MCF 10A (cell line): ENCODE results near the gene HYAL3. TPM values are rescaled to one million over a fixed set of nuclear protein-coding genes. Genes with fewer than 3 reads are reported as not detected.
A peak's percentile ranks its signal among the peaks of the same experiment; 100 is the strongest.

Experiments
- BruUV-seq: library from RNA; stranded (reverse); fragments of 400-500 nt; replicated peaks from 2 replicates; lab custom pipeline; 2021; lab: Mats Ljungman, UMichigan
- CTCF ChIA-PET: fragments of 300-600 bp; sonication (Branson Sonifier 250); formaldehyde crosslinking; extraction: SDS; loops from one replicate; lab custom pipeline; 2021; ENCODE audit warnings: antibody characterized with exemption, inconsistent platforms; lab: Yijun Ruan, JAX
- POLR2A ChIA-PET: fragments of 300-600, 350-650 bp; sonication (Branson Sonifier 250); formaldehyde crosslinking; extraction: SDS; loops from one replicate; lab custom pipeline; 2020; ENCODE audit warnings: antibody characterized with exemption, inconsistent platforms; lab: Yijun Ruan, JAX
- DNase-seq: peaks from one replicate; pipeline ENCODE4 v3.0.0-alpha.2; 2018; ENCODE audit not compliant: unreplicated experiment
- H3K27ac Mint-ChIP-seq: one replicate; pipeline ENCODE4 v1.8.0; 2022; ENCODE audit warnings: mild to moderate bottlenecking, low read depth, mixed read lengths; ENCODE audit not compliant: unreplicated experiment
- H3K27me3 Mint-ChIP-seq: one replicate; pipeline ENCODE4 v1.8.0; 2022; ENCODE audit warnings: mixed read lengths; ENCODE audit not compliant: insufficient read depth, unreplicated experiment
- H3K36me3 Mint-ChIP-seq: one replicate; pipeline ENCODE4 v1.8.0; 2022; ENCODE audit warnings: mild to moderate bottlenecking, moderate library complexity, mixed read lengths; ENCODE audit not compliant: insufficient read depth, unreplicated experiment
- H3K4me1 Mint-ChIP-seq: one replicate; pipeline ENCODE4 v1.8.0; 2022; ENCODE audit warnings: mixed read lengths; ENCODE audit not compliant: insufficient read depth, unreplicated experiment
- H3K4me3 Mint-ChIP-seq: one replicate; pipeline ENCODE4 v1.8.0; 2022; ENCODE audit warnings: mild to moderate bottlenecking, moderate library complexity, mixed read lengths; ENCODE audit not compliant: unreplicated experiment
- H3K9me3 Mint-ChIP-seq: one replicate; pipeline ENCODE4 v1.8.0; 2022; ENCODE audit warnings: mixed read lengths; ENCODE audit not compliant: unreplicated experiment
- CTCF ChIP-seq: fragments of 200-600 bp; IDR thresholded peaks from one replicate; pipeline ENCODE4 v1.8.0; 2022; ENCODE audit warnings: antibody characterized with exemption, mild to moderate bottlenecking; ENCODE audit not compliant: unreplicated experiment
- intact Hi-C: fragments of 100-400 bp; cut with micrococcal nuclease; formaldehyde crosslinking; loops from 2 replicates; pipeline ENCODE4 v1.14.1; 2022
- total RNA-seq: library from RNA; stranded (reverse); gene quantifications from 2 replicates; pipeline ENCODE4 v1.2.3, GENCODE V29; 2022

HYAL3 gene
- total RNA-seq, 1 experiment from 2014 or later: 2.3 TPM

- POLR2A ChIA-PET: interaction anchor here (3.9 to 4.9 kb wide), 2 partner anchors 10 kb away, joined by 58 to 79 read pairs; partner anchors contain the start of genes CYB561D2, NPRL2 and TUSC2
- Mint-ChIP-seq H3K4me3 (peak overlapping the region; percentile 85), H3K9me3 (no peaks in the 10 kb centered on the region), H3K4me1 (peaks cover 19% of the 10 kb centered on the region), H3K36me3 (peaks cover 15% of the 10 kb centered on the region), H3K27ac (no peak overlapping the region), H3K27me3 (no peaks in the 10 kb centered on the region)
- CTCF ChIA-PET: interaction anchor here (0.6 to 4.6 kb wide), 4 partner anchors 9 to 1604 kb away, joined by 5 to 40 read pairs (median 12); partner anchors contain the start of genes CYB561D2 and NPRL2
- intact Hi-C loops: no loop called here
- TF ChIP-seq CTCF: no peak
- BruUV-seq: no TSS peak
- DNase-seq: no peak
These were observed 39.8 kb upstream of the HYAL3 start for GRCh38 chr3:50338965-50339364.

DNA sequence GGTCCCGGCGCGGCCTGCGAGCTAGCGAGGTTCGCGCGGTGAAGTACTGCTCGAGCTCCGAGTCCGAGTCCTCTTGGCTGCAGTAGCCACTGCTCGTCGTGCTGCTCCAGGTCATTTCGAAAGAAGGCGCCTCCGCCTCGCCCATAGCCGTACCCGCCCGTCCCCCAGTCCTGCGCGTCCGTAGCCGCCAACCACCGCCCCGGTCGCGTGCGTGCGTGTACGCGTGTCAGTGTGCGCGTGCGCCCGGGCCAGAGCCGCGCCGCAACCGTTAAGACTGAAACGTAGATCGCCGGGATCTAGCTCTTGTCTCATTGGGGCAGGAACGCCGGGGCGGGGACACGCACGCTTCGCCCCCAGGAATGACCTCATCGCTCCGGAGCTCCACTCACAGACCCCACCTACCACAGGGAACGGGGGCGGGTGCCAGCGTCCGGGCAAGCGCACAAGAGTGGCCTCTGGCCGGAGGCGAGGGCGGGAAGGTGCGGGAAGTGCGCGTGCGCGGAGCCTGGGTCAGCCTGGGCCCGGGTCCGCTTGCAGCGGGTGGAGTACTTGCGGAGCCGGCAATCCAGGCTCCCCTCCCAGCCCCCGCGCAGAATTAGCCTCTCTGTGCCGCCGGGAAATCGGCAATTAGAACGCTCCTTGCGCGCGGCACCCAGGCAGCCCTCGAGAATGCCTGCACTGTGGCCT, 38.1 kb upstream of the HYAL3 start:
- CTCF ChIA-PET: interaction anchor here (0.8 to 4.6 kb wide), 9 partner anchors 9 to 232 kb away, joined by 3 to 40 read pairs (median 4); partner anchors contain the start of genes CYB561D2, HEMK1, IFRD2 and NPRL2

DNA sequence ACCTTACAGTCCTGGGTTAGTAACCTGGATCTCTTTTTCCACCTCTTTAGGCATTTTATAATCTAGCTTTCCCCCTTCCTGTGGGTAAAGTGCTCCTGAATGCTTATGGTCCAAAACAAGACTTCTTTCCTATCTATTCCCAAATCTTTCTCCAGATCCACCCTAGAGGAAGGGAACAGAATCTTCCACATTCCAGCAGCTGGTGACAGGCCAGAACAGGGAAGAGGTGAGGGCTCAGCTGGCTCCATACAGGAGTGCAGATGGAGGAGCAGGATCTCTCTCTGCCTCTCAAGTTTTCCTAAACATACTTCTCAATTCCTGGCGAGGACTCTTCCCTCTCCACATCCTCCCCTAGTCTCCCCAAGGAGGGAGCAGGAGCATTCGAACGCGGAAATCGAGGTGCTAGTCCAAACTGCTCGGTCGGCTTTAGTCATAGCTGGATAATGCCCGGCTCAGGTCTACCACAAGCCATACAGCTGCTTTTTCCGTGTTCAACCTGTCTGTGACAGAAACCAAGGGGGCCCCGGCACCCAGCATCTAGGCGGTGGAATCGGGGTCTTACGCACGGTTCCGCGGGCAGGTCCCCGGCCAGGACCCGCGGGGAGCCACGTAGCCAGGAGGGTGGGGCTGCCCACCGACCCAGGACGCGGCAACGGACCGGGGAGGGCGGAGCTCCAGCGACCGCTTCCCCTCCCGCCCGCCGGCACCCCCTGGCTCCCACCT, 37.4 kb upstream of the HYAL3 start:
- H3K27me3 Mint-ChIP-seq: no peaks in the 10 kb centered on the region
- no peaks in the 10 kb centered on the region for H3K9me3 Mint-ChIP-seq
- peak overlapping the region; percentile 85 for H3K4me3 Mint-ChIP-seq
- ChIA-PET CTCF (interaction anchor here (0.6 to 4.6 kb wide), 15 partner anchors 8 to 1675 kb away, joined by 3 to 40 read pairs (median 4); partner anchors contain the start of genes CYB561D2, HEMK1, HYAL3 and IFRD2), POLR2A (interaction anchor here (0.6 to 4.9 kb wide), 28 partner anchors 8 to 1616 kb away, joined by 3 to 79 read pairs (median 5); partner anchors contain the start of genes CYB561D2, DCAF1, GNAI2 and HYAL2)
- intact Hi-C loops: no loop called here
- H3K4me1 Mint-ChIP-seq: peaks cover 22% of the 10 kb centered on the region
- no peak for DNase-seq
- peaks cover 37% of the 10 kb centered on the region for H3K36me3 Mint-ChIP-seq
- BruUV-seq: TSS peak; percentile 64
- no peak for TF ChIP-seq CTCF
- H3K27ac Mint-ChIP-seq: peak overlapping the region; percentile 91

More for the DNA sequence above, 38.1 kb upstream of the HYAL3 start:
- H3K27me3 Mint-ChIP-seq: no peaks in the 10 kb centered on the region
- H3K4me3 Mint-ChIP-seq: peak overlapping the region; percentile 85
- DNase-seq: peak; percentile 99
- H3K4me1 Mint-ChIP-seq: peaks cover 22% of the 10 kb centered on the region
- no peaks in the 10 kb centered on the region for H3K9me3 Mint-ChIP-seq
- POLR2A ChIA-PET: interaction anchor here (0.6 to 4.9 kb wide), 24 partner anchors 8 to 1615 kb away, joined by 3 to 79 read pairs (median 6); partner anchors contain the start of genes CYB561D2, DCAF1, GNAI2 and HYAL2
- intact Hi-C loops: no loop called here
- TF ChIP-seq CTCF: no peak
- H3K36me3 Mint-ChIP-seq: peaks cover 30% of the 10 kb centered on the region
- H3K27ac Mint-ChIP-seq: peak overlapping the region; percentile 91
- BruUV-seq: no TSS peak
